ENCODE results near the gene DFFB. TPM values are rescaled to one million over a fixed set of nuclear protein-coding genes. Genes with fewer than 3 reads are reported as not detected.

DFFB gene
- total RNA-seq, 3 donors from 2014 or later (not counting 1 experiment from before 2014, with no cell fraction given): 18.3 to 27.8 (median 18.5) TPM

GRCh38 chr1:3923378-3924185 lies 66.3 kb downstream of the DFFB start:
- no peak overlapping the region for H3K4me3 Mint-ChIP-seq
- no peak for DNase-seq
- H3K27ac Mint-ChIP-seq: no peak overlapping the region
- Histone ChIP-seq H3K9me3 (ENCODE audit: control insufficient read depth, insufficient read depth, low read length) (no peaks in the 10 kb centered on the region), H3K27me3 (ENCODE audit: control insufficient read depth, insufficient read depth, low read length) (no peaks in the 10 kb centered on the region), H3K36me3 (ENCODE audit: control insufficient read depth, insufficient read depth, low read length) (no peaks in the 10 kb centered on the region), H3K27ac (ENCODE audit: low read length) (no peak overlapping the region), H3K4me3 (ENCODE audit: low read length) (no peak overlapping the region), H3K4me1 (ENCODE audit: control insufficient read depth, insufficient read depth, low read length) (no peaks in the 10 kb centered on the region)
- no peak for ATAC-seq
- intact Hi-C loops (cut with micrococcal nuclease): no loop called here
- 88% methylated on average over 25 of the region's 25 CpGs for WGBS (ENCODE audit: insufficient coverage)
- no peaks in the 10 kb centered on the region for H3K27me3 Mint-ChIP-seq (ENCODE audit: low read depth in 2 of 2)
- H3K36me3 Mint-ChIP-seq: no peaks in the 10 kb centered on the region
- no peaks in the 10 kb centered on the region for H3K9me3 Mint-ChIP-seq
- no peaks in the 10 kb centered on the region for H3K4me1 Mint-ChIP-seq
- TF ChIP-seq CTCF (IDR thresholded peaks at IDR 0.05): no peak

GRCh38 chr1:3924186-3924824 lies 67.0 kb downstream of the DFFB start:
- TF ChIP-seq CTCF (IDR thresholded peaks at IDR 0.05): no peak
- Histone ChIP-seq H3K27me3 (ENCODE audit: control insufficient read depth, insufficient read depth, low read length) (no peaks in the 10 kb centered on the region), H3K4me3 (ENCODE audit: low read length) (no peak overlapping the region), H3K9me3 (ENCODE audit: control insufficient read depth, insufficient read depth, low read length) (no peaks in the 10 kb centered on the region), H3K27ac (ENCODE audit: low read length) (no peak overlapping the region), H3K36me3 (ENCODE audit: control insufficient read depth, insufficient read depth, low read length) (no peaks in the 10 kb centered on the region), H3K4me1 (ENCODE audit: control insufficient read depth, insufficient read depth, low read length) (no peaks in the 10 kb centered on the region)
- Mint-ChIP-seq H3K27me3 (ENCODE audit: low read depth in 2 of 2) (no peaks in the 10 kb centered on the region), H3K4me1 (no peaks in the 10 kb centered on the region), H3K9me3 (no peaks in the 10 kb centered on the region), H3K36me3 (no peaks in the 10 kb centered on the region), H3K4me3 (no peak overlapping the region), H3K27ac (no peak overlapping the region)
- no peak for ATAC-seq
- intact Hi-C loops (cut with micrococcal nuclease): no loop called here
- WGBS (ENCODE audit: insufficient coverage): 68% methylated on average over 13 of the region's 13 CpGs
- no peak for DNase-seq

- Histone ChIP-seq H3K4me3 (ENCODE audit: low read length) (no peak overlapping the region), H3K27ac (ENCODE audit: low read length) (no peak overlapping the region), H3K27me3 (ENCODE audit: control insufficient read depth, insufficient read depth, low read length) (no peaks in the 10 kb centered on the region), H3K4me1 (ENCODE audit: control insufficient read depth, insufficient read depth, low read length) (no peaks in the 10 kb centered on the region), H3K9me3 (ENCODE audit: control insufficient read depth, insufficient read depth, low read length) (no peaks in the 10 kb centered on the region), H3K36me3 (ENCODE audit: control insufficient read depth, insufficient read depth, low read length) (no peaks in the 10 kb centered on the region)
- DNase-seq: no peak
- Mint-ChIP-seq H3K27ac (no peak overlapping the region), H3K4me1 (no peaks in the 10 kb centered on the region), H3K36me3 (no peaks in the 10 kb centered on the region), H3K27me3 (ENCODE audit: low read depth in 2 of 2) (no peaks in the 10 kb centered on the region), H3K9me3 (no peaks in the 10 kb centered on the region), H3K4me3 (no peak overlapping the region)
- TF ChIP-seq CTCF (IDR thresholded peaks at IDR 0.05): no peak
- WGBS (ENCODE audit: insufficient coverage): 36% methylated on average over 3 of the region's 3 CpGs
- ATAC-seq: no peak
- intact Hi-C loops (cut with micrococcal nuclease): no loop called here
These were observed 67.5 kb downstream of the DFFB start for GRCh38 chr1:3924825-3925220.

Data from natural killer cell (primary cell).